IPS-NIHi7 (cell line): ENCODE results near the gene TAF1C.
"Not testable (repeated sequence)": the region's sequence is repeated elsewhere in the genome, so short reads cannot be mapped to it uniquely, and the experiment has no call there.

ENCODE experiments used
- DNase-seq: peaks from one replicate; pipeline ENCODE4 v3.0.0; 2012; ENCODE audit warnings: mixed read lengths; ENCODE audit errors: extremely low spot score

TAF1C gene

GRCh38 chr16:84186685-84187437 lies at the start of gene TAF1C:
Gene TAF1C (minus strand): TSS chr16:84187057. CDS start chr16:84184988, 2,069 bp downstream.
- DNase-seq: peak; percentile 97

GRCh38 chr16:84234321-84235241 lies 47.7 kb upstream of the TAF1C start:
- DNase-seq: no peak

- DNase-seq: no peak
These were observed 46.9 kb upstream of the TAF1C start for GRCh38 chr16:84233748-84234147.

GRCh38 chr16:84232969-84233368 lies 46.1 kb upstream of the TAF1C start:
- no peak for DNase-seq

- DNase-seq: no peak
These were observed 45.2 kb upstream of the TAF1C start for GRCh38 chr16:84232060-84232459.

GRCh38 chr16:84229471-84229870 lies 42.6 kb upstream of the TAF1C start:
- no peak for DNase-seq

GRCh38 chr16:84228256-84228838 lies 41.5 kb upstream of the TAF1C start:
- peak; percentile 93 for DNase-seq

- DNase-seq: no peak
These were observed 40.7 kb upstream of the TAF1C start for GRCh38 chr16:84227548-84227947.

GRCh38 chr16:84226026-84226425 lies 39.2 kb upstream of the TAF1C start:
- no peak for DNase-seq

GRCh38 chr16:84225571-84225970 lies 38.7 kb upstream of the TAF1C start:
- DNase-seq: no peak

- no peak for DNase-seq
These were observed 38.3 kb upstream of the TAF1C start for GRCh38 chr16:84225126-84225525.

GRCh38 chr16:84224554-84224953 lies 37.7 kb upstream of the TAF1C start:
- no peak for DNase-seq

- DNase-seq: no peak
These were observed 36.6 kb upstream of the TAF1C start for GRCh38 chr16:84223456-84223855.

GRCh38 chr16:84220851-84221250 lies 34.0 kb upstream of the TAF1C start:
- DNase-seq: no peak

- no peak for DNase-seq
These were observed 32.1 kb upstream of the TAF1C start for GRCh38 chr16:84218956-84219355.

- DNase-seq: no peak
These were observed 31.4 kb upstream of the TAF1C start for GRCh38 chr16:84218176-84218823.

- not testable (repeated sequence) for DNase-seq
These were observed 29.3 kb upstream of the TAF1C start for GRCh38 chr16:84216144-84216543.

- no peak for DNase-seq
These were observed 28.7 kb upstream of the TAF1C start for GRCh38 chr16:84215531-84215930.

GRCh38 chr16:84214451-84215066 lies 27.7 kb upstream of the TAF1C start:
- DNase-seq: no peak

GRCh38 chr16:84212631-84213030 lies 25.8 kb upstream of the TAF1C start:
- no peak for DNase-seq

GRCh38 chr16:84212154-84212553 lies 25.3 kb upstream of the TAF1C start:
- no peak for DNase-seq
